TTC549 (cell line): ENCODE results near the gene LRMDA.

Source experiments
- FAIRE-seq: peaks from 2 replicates; lab custom pipeline; 2012; peaks lifted over from hg19 to GRCh38; lab: Jason Lieb, UNC

Gene LRMDA

GRCh38 chr10:75878586-75878985 lies 447.2 kb downstream of the LRMDA start:
- FAIRE-seq: no peak

- no peak for FAIRE-seq
Measured at GRCh38 chr10:75880031-75880775, 448.8 kb downstream of the LRMDA start.

- no peak for FAIRE-seq
Measured at GRCh38 chr10:75883081-75884072, 452.0 kb downstream of the LRMDA start.

GRCh38 chr10:75884808-75885207 lies 453.4 kb downstream of the LRMDA start:
- FAIRE-seq: no peak

GRCh38 chr10:75887369-75887768 lies 455.9 kb downstream of the LRMDA start:
- no peak for FAIRE-seq

- no peak for FAIRE-seq
Measured at GRCh38 chr10:75887992-75888680, 456.7 kb downstream of the LRMDA start.

- no peak for FAIRE-seq
Measured at GRCh38 chr10:75889051-75889450, 457.6 kb downstream of the LRMDA start.

GRCh38 chr10:75894761-75895160 lies 463.3 kb downstream of the LRMDA start:
- FAIRE-seq: no peak

GRCh38 chr10:75895259-75895658 lies 463.8 kb downstream of the LRMDA start:
- FAIRE-seq: no peak

- FAIRE-seq: no peak
Measured at GRCh38 chr10:75899816-75900390, 468.5 kb downstream of the LRMDA start.

- FAIRE-seq: no peak
Measured at GRCh38 chr10:75902816-75903215, 471.4 kb downstream of the LRMDA start.

GRCh38 chr10:75904499-75905283 lies 473.3 kb downstream of the LRMDA start:
- FAIRE-seq: no peak

GRCh38 chr10:75905490-75905889 lies 474.1 kb downstream of the LRMDA start:
- FAIRE-seq: no peak

- no peak for FAIRE-seq
Measured at GRCh38 chr10:75910032-75910431, 478.6 kb downstream of the LRMDA start.

GRCh38 chr10:75911426-75911825 lies 480.0 kb downstream of the LRMDA start:
- FAIRE-seq: no peak

GRCh38 chr10:75916906-75917305 lies 485.5 kb downstream of the LRMDA start:
- no peak for FAIRE-seq

- FAIRE-seq: no peak
Measured at GRCh38 chr10:75919913-75920312, 488.5 kb downstream of the LRMDA start.

GRCh38 chr10:75922435-75922834 lies 491.0 kb downstream of the LRMDA start:
- FAIRE-seq: no peak

- no peak for FAIRE-seq
Measured at GRCh38 chr10:75924309-75924902, 493.0 kb downstream of the LRMDA start.

- no peak for FAIRE-seq
Measured at GRCh38 chr10:75925999-75926398, 494.6 kb downstream of the LRMDA start.

- FAIRE-seq: no peak
Measured at GRCh38 chr10:75926763-75927162, 495.3 kb downstream of the LRMDA start.
